SK-N-SH treated with all-trans-retinoic acid at 6 μM for 48 hours (cell line): ENCODE data around the gene G0S2.

Source experiments
- ATAC-seq: fragments of 200-7000 bp; cut with Tn5 transposase; 3 replicates; pipeline ENCODE4 v1.9.1; 2020; ENCODE audit warnings: mild to moderate bottlenecking, moderate library complexity
- ARNTL ChIP-seq: fragments of 450-650 bp; formaldehyde crosslinking; IDR thresholded peaks from 2 replicates; pipeline ENCODE4 v1.5.0; 2020; ENCODE audit warnings: low read depth, mild to moderate bottlenecking, moderate library complexity, borderline replicate concordance
- CSDC2 ChIP-seq: fragments of 250-450 bp; sonication (Bioruptor Pico); IDR thresholded peaks from 2 replicates; pipeline ENCODE4 v1.5.0; 2020; ENCODE audit warnings: mild to moderate bottlenecking, moderate library complexity
- ESRRG ChIP-seq: fragments of 250-450 bp; sonication (Bioruptor Pico); IDR thresholded peaks from 2 replicates; pipeline ENCODE4 v1.6.1; 2021; ENCODE audit warnings: mild to moderate bottlenecking
- GLIS3 ChIP-seq: fragments of 250-450 bp; sonication (Bioruptor Pico); IDR thresholded peaks from 2 replicates; pipeline ENCODE4 v1.5.0; 2020; ENCODE audit warnings: mild to moderate bottlenecking, moderate library complexity
- ISL1 ChIP-seq: fragments of 250-450 bp; sonication (Bioruptor Pico); IDR thresholded peaks from 2 replicates; pipeline ENCODE4 v2.1.2; 2022; ENCODE audit warnings: mild to moderate bottlenecking, moderate library complexity
- OSR1 ChIP-seq: fragments of 250-450 bp; sonication (Bioruptor Pico); IDR thresholded peaks from 2 replicates; pipeline ENCODE4 v1.8.0; 2022; ENCODE audit warnings: moderate library complexity, mild to moderate bottlenecking, inconsistent platforms
- PPARA ChIP-seq: fragments of 250-450 bp; sonication (Bioruptor Pico); IDR thresholded peaks from 2 replicates; pipeline ENCODE4 v1.5.0; 2020; ENCODE audit warnings: mild to moderate bottlenecking, borderline replicate concordance
- RARB ChIP-seq: fragments of 250-450 bp; sonication (Bioruptor Pico); IDR thresholded peaks from 2 replicates; pipeline ENCODE4 v1.8.0; 2021; ENCODE audit warnings: mild to moderate bottlenecking, moderate library complexity
- TOX ChIP-seq: fragments of 250-450 bp; sonication (Bioruptor Pico); IDR thresholded peaks from 2 replicates; pipeline ENCODE4 v1.8.0; 2021; ENCODE audit warnings: mild to moderate bottlenecking, moderate library complexity, borderline replicate concordance
- ZC3H10 ChIP-seq: fragments of 250-450 bp; sonication (Bioruptor Pico); IDR thresholded peaks from 2 replicates; pipeline ENCODE4 v1.5.1; 2021; ENCODE audit warnings: mild to moderate bottlenecking, moderate library complexity
- ZNF70 ChIP-seq: fragments of 450-650 bp; formaldehyde crosslinking; IDR thresholded peaks from 2 replicates; pipeline ENCODE4 v1.5.0; 2020; ENCODE audit warnings: mild to moderate bottlenecking, moderate library complexity
- ZNF8 ChIP-seq: fragments of 450-650 bp; formaldehyde crosslinking; IDR thresholded peaks from 2 replicates; pipeline ENCODE4 v1.5.0; 2020; ENCODE audit warnings: mild to moderate bottlenecking, moderate library complexity
- TF ChIP-seq, protein P1 (sequence below): fragments of 250-450 bp; sonication (Bioruptor Pico); IDR thresholded peaks from 2 replicates; pipeline ENCODE4 v1.8.0; 2020; ENCODE audit warnings: mild to moderate bottlenecking, moderate library complexity, borderline replicate concordance
- TF ChIP-seq, protein P2 (sequence below): fragments of 250-450 bp; sonication (Bioruptor Pico); IDR thresholded peaks from 2 replicates; pipeline ENCODE4 v1.5.1; 2020; ENCODE audit warnings: low read depth, mild to moderate bottlenecking, moderate library complexity
- TF ChIP-seq, protein P3 (sequence below): fragments of 250-450 bp; sonication (Bioruptor Pico); IDR thresholded peaks from 2 replicates; pipeline ENCODE4 v1.8.0; 2021; ENCODE audit warnings: low read depth, mild to moderate bottlenecking, moderate library complexity, borderline replicate concordance
- TF ChIP-seq, protein P4 (sequence below): fragments of 250-450 bp; sonication (Bioruptor Pico); IDR thresholded peaks from 2 replicates; pipeline ENCODE4 v1.5.0; 2020; ENCODE audit warnings: mild to moderate bottlenecking, moderate library complexity

Gene G0S2

DNA sequence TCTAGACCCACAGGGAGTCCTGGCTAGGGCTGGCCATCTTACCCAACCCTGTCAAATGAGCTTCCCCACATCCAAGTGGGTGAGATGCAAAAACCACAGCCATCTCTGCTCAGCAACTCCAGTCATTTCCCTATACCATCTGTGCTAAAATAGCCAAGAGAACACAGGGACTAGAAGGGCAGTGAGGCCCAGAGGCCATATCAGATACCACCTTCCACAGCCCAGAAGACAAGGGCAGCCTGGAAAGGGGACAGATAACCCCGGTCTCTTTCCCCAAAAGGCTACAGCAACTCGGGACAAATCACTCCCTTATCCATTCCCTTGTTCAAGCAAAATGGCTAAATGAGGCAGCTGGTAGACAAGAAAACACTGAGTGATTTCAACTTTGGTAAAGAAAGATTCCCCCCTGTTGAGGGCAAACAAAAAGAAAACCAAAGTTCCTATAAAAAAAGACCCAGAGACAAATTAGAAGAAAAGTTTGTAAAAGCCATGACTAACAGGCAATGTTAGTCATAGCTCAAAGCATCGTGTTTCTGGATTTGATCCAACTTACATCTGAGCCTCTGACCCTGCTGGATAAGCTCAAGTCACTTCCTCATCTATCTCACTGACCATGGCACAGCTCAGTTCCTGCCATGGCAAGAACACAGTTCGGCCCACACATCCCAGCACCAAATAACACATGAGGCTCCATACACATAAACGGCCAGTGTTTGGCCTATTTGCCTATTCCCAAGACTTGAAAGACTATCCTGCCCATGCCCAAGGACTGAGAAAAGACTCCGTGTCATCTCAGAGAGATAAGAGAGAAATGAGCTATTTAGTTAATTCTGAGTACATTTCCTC, 26.1 kb upstream of the G0S2 start (continued):
- TF ChIP-seq, protein P1, sequence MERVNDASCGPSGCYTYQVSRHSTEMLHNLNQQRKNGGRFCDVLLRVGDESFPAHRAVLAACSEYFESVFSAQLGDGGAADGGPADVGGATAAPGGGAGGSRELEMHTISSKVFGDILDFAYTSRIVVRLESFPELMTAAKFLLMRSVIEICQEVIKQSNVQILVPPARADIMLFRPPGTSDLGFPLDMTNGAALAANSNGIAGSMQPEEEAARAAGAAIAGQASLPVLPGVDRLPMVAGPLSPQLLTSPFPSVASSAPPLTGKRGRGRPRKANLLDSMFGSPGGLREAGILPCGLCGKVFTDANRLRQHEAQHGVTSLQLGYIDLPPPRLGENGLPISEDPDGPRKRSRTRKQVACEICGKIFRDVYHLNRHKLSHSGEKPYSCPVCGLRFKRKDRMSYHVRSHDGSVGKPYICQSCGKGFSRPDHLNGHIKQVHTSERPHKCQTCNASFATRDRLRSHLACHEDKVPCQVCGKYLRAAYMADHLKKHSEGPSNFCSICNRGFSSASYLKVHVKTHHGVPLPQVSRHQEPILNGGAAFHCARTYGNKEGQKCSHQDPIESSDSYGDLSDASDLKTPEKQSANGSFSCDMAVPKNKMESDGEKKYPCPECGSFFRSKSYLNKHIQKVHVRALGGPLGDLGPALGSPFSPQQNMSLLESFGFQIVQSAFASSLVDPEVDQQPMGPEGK (CRISPR knock-in tag), result no peak
- no peak for TF ChIP-seq GLIS3 (CRISPR knock-in tag)
- TF ChIP-seq, protein P2, sequence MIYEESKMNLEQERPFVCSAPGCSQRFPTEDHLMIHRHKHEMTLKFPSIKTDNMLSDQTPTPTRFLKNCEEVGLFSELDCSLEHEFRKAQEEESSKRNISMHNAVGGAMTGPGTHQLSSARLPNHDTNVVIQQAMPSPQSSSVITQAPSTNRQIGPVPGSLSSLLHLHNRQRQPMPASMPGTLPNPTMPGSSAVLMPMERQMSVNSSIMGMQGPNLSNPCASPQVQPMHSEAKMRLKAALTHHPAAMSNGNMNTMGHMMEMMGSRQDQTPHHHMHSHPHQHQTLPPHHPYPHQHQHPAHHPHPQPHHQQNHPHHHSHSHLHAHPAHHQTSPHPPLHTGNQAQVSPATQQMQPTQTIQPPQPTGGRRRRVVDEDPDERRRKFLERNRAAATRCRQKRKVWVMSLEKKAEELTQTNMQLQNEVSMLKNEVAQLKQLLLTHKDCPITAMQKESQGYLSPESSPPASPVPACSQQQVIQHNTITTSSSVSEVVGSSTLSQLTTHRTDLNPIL (CRISPR knock-in tag), result no peak

DNA sequence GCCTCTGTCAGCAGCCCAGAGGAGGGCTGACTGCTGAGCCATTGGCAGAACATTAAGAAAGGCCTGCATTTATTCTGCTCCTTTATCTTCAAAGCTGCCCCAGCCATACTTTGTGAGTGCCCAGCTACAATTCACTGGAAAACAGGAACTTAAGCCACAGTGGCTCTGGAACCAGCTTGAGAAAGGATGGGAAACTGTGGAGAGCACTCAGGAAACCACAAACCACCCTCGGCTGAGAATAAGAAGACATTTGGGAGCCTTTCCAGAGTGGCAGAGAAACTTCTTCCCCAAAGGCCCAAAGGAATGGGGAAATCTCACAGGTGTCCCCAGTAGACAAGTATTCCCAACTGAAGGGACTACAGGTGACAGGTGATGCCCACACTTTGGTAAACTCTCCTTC, 24.8 kb upstream of the G0S2 start:
- no peak for ATAC-seq
- TF ChIP-seq ISL1, result no peak
- no peak for TF ChIP-seq GLIS3 (CRISPR knock-in tag)
- TF ChIP-seq, protein P3, sequence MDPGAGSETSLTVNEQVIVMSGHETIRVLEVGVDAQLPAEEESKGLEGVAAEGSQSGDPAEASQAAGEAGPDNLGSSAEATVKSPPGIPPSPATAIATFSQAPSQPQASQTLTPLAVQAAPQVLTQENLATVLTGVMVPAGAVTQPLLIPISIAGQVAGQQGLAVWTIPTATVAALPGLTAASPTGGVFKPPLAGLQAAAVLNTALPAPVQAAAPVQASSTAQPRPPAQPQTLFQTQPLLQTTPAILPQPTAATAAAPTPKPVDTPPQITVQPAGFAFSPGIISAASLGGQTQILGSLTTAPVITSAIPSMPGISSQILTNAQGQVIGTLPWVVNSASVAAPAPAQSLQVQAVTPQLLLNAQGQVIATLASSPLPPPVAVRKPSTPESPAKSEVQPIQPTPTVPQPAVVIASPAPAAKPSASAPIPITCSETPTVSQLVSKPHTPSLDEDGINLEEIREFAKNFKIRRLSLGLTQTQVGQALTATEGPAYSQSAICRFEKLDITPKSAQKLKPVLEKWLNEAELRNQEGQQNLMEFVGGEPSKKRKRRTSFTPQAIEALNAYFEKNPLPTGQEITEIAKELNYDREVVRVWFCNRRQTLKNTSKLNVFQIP (CRISPR knock-in tag), result no peak
- no peak for TF ChIP-seq ESRRG (CRISPR knock-in tag)
- TF ChIP-seq OSR1 (CRISPR knock-in tag), result no peak
- TF ChIP-seq CSDC2 (CRISPR knock-in tag), result no peak
- no peak for TF ChIP-seq ARNTL (CRISPR knock-in tag)
- TF ChIP-seq TOX, result no peak
- TF ChIP-seq ZNF70 (CRISPR knock-in tag), result no peak

DNA sequence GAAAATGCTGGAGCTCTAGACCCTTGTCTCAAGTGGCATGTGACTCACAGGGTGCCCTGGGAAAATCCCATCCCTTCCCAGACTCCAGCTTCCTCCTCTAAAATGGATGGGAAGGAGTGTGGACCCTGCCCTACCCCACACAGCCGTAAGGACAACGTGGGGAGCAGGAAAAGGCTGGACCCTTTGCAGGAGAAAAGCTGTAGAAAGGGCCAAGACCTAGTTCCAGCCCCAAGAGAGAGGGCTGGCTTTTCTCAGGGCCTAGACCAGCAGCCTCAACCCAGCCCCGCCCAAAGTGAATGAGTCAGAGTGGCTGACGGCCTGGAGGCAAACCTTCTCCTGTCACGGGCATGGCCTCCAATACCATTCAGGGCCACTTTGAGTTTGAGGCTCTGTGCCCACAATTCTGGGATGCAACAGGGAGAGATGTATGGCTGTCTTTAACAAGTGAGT, 24.0 kb upstream of the G0S2 start:
- peak; percentile 86 for ATAC-seq
- TF ChIP-seq OSR1 (CRISPR knock-in tag), result peak; percentile 79; the same call in 1 of the 2 replicates
- no peak for TF ChIP-seq ESRRG (CRISPR knock-in tag)
- no peak for TF ChIP-seq ZC3H10 (CRISPR knock-in tag)
- TF ChIP-seq, protein P3 (CRISPR knock-in tag), result no peak
- TF ChIP-seq TOX, result peak; percentile 38; the same call in 1 of the 2 replicates

DNA sequence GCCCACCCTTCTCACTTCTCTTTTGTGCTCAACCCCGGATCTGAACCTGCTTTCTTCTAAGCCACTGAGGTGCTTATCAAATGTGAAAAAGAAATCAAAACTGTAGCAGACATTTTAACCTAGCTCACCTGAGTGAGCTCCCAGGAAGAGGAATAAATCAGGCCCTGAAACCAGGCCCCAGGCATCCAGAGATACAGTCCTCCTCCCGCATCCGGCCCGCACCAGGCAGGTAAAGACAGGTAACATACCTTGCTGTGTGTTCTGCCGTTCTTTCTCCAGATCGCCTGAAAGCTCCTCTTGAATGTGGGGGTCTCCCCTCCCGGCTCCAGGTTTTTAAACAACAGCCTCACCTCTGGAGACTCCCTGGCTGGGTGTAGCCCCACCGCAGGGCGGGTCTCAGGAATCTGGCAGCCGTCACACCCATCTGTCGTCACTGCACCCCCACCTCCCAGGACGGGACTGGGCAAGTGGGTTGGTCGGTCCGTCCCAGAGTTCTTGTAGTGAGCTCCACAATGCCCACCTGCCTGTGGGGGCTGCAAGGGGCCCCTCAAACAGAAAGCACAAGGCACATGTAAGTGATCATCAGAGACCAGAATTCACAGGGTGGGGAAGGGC, 23.0 kb upstream of the G0S2 start, which contains the start of gene LAMB3:
LAMB3 (minus strand) TSS at position 305 of the 615 bp plus-strand sequence. CDS start 1,481 bp downstream, outside the sequence.
- ATAC-seq, result no peak
- TF ChIP-seq TOX (no peak), CSDC2 (CRISPR knock-in tag) (no peak), OSR1 (CRISPR knock-in tag) (no peak), ZNF70 (CRISPR knock-in tag) (no peak), RARB (CRISPR knock-in tag) (no peak), ESRRG (CRISPR knock-in tag) (no peak), ZNF8 (no peak), PPARA (no peak)
- TF ChIP-seq, protein P3 (CRISPR knock-in tag), result no peak
- TF ChIP-seq, protein P2 (CRISPR knock-in tag), result no peak
- TF ChIP-seq, protein P1 (CRISPR knock-in tag), result no peak
- TF ChIP-seq, protein P4, sequence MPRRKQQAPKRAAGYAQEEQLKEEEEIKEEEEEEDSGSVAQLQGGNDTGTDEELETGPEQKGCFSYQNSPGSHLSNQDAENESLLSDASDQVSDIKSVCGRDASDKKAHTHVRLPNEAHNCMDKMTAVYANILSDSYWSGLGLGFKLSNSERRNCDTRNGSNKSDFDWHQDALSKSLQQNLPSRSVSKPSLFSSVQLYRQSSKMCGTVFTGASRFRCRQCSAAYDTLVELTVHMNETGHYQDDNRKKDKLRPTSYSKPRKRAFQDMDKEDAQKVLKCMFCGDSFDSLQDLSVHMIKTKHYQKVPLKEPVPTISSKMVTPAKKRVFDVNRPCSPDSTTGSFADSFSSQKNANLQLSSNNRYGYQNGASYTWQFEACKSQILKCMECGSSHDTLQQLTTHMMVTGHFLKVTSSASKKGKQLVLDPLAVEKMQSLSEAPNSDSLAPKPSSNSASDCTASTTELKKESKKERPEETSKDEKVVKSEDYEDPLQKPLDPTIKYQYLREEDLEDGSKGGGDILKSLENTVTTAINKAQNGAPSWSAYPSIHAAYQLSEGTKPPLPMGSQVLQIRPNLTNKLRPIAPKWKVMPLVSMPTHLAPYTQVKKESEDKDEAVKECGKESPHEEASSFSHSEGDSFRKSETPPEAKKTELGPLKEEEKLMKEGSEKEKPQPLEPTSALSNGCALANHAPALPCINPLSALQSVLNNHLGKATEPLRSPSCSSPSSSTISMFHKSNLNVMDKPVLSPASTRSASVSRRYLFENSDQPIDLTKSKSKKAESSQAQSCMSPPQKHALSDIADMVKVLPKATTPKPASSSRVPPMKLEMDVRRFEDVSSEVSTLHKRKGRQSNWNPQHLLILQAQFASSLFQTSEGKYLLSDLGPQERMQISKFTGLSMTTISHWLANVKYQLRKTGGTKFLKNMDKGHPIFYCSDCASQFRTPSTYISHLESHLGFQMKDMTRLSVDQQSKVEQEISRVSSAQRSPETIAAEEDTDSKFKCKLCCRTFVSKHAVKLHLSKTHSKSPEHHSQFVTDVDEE, result no peak
